HG03280 (cell line): Measurements from ENCODE around the gene GLRX3.
A peak's percentile ranks its signal among the peaks of the same experiment; 100 is the strongest.

ENCODE experiments used
- ATAC-seq: cut with Tn5 transposase; IDR thresholded peaks from one replicate; pipeline ENCODE4 v1.9.1; 2021; ENCODE audit warnings: mild to moderate bottlenecking, moderate library complexity; ENCODE audit not compliant: unreplicated experiment

GLRX3 gene

GRCh38 chr10:130137090-130137448, 878 bp downstream of the GLRX3 start:
- no peak for ATAC-seq

DNA sequence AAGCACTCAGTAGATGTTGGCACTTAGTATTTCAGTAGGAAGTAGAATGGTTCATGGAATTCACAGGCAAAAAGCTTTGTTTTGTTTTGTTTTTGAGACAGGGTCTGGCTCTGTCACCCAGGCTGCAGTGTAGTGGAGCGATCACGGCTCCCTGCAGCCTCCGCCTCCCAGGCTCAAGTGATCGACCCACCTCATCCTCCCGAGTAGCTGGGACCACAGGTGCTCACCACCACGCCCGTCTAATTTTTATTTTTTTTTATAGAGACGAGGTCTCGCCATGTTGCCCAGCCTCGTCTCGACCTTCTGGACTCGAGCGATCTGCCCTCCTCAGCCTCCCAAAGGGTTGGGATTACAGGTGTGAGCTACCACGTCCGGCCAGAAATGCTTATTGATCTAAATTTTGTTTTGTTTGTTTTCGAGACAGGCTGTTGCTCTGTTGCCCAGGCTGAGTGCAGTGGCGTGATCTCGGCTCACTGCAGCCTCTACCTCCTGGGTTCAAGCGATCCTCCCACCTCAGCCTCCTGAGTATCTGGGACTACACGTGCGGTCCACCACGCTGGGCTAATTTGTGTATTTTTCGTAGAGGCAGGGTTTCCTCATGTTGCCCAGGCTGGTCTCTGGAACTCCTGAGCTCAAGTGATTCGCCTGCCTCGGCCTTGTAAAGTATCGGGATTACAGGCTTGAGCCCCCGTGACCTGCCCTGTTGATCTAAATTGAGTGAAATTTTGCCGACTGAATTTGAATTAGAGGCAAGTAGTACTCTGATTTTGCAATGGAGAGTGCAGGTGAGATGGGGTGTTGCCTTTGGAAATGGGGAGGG, 1.7 kb downstream of the GLRX3 start:
- ATAC-seq, result no peak

- no peak for ATAC-seq
Observed at GRCh38 chr10:130138479-130138866, 2.3 kb downstream of the GLRX3 start.

GRCh38 chr10:130140425-130140824, 4.2 kb downstream of the GLRX3 start:
- no peak for ATAC-seq

DNA sequence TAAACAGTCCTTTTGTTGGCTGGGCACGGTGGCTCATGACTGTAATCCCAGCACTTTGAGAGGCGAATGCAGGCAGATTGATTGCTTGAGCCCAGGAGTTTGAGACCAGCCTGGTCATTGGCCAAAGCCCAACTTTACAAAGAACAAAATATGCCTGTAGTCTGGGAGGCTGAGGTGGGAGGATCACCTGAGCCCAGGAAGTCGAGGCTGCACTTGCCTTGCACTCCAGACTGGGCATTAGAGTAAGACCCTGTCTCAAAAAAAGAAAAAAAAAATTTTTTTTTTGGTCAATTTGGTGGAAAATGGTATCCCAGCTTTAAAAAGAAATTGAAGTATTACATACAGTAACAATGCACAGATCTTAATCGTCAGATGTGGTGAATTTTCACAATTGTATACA, 4.8 kb downstream of the GLRX3 start:
- ATAC-seq, result no peak

- ATAC-seq, result no peak
Observed at GRCh38 chr10:130141460-130141859, 5.3 kb downstream of the GLRX3 start.

DNA sequence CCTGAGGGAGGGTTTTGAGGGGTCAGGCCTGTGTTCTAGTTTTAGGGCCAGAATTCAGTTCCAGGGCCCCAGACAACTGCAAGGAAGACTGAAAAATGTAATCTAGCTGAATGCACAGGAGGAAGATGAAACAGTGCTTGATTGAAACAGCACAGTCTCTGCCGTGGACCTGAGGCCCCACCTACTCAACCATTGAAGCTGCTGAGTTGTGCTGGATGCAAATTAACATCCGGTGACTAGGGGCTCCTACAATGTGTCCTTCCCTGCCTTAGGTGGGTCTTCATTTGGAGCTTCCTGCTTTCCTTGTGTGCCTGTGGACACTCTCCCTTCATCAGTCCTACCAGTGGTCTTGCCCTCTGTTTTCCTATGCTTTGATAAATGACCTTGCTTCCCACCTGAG, 5.7 kb downstream of the GLRX3 start:
- peak; percentile 74 for ATAC-seq

DNA sequence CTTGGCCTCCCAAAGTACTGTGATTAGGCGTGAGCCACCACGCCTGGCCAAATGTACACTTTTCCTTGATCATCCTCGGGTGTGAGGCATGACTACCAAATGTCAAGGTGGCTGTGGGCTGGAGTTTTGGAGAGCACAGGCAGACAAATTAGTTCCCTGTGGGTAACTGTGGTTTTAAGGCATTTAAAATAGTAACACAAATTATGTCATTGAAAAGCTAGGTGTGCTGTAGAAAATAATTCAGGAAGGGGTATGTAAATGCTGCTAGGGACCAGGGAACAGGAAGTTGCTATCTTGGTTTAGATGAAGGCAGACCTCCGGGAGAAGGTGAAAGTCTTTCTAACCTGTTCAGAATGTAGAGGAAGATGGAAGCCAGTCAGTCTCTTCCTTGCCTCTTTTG, 9.9 kb downstream of the GLRX3 start:
- no peak for ATAC-seq

- no peak for ATAC-seq
Observed at GRCh38 chr10:130159192-130159794, 23.1 kb downstream of the GLRX3 start.

- peak; percentile 70 for ATAC-seq
Observed at GRCh38 chr10:130160775-130161174, 24.6 kb downstream of the GLRX3 start.

DNA sequence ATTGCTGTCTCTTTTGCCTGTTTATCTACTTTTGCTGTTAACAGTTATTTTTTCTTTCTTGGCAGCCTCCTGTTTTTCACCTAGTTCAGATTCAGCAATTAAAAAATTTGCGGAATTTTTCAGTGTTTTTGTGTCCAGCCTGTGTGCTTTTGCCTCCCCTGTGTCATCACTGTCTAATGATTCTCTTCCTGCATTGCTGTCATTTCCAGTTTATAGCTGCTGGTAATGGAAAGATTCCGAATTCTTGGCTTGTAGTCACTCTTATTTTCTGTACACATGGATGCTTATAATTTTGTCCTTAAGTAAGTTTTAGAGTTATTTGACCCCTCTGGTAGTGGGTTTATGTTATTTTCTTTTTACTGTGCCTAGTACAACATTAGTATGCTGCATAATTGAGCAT, 25.1 kb downstream of the GLRX3 start:
- no peak for ATAC-seq

DNA sequence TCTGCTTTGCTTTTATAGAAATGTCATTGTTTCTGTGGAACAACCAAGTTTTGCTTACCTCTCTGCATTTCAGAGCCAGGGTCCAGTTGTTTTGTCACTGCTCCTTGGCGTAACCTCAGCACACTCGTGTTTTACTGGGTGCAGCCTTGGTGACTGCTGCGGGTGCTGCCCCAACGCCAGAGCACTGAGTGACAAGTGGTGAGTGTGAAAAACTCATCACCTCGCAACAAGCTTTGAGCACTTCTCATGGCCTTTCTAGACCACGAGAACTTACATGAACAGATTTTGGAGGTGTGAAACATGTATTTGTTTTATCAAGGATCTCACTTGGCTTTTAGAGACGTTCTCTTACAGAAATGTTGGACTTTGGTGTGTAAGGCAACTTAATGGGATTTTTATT, 31.0 kb downstream of the GLRX3 start:
- ATAC-seq, result no peak

- ATAC-seq, result no peak
Observed at GRCh38 chr10:130167707-130168106, 31.5 kb downstream of the GLRX3 start.

DNA sequence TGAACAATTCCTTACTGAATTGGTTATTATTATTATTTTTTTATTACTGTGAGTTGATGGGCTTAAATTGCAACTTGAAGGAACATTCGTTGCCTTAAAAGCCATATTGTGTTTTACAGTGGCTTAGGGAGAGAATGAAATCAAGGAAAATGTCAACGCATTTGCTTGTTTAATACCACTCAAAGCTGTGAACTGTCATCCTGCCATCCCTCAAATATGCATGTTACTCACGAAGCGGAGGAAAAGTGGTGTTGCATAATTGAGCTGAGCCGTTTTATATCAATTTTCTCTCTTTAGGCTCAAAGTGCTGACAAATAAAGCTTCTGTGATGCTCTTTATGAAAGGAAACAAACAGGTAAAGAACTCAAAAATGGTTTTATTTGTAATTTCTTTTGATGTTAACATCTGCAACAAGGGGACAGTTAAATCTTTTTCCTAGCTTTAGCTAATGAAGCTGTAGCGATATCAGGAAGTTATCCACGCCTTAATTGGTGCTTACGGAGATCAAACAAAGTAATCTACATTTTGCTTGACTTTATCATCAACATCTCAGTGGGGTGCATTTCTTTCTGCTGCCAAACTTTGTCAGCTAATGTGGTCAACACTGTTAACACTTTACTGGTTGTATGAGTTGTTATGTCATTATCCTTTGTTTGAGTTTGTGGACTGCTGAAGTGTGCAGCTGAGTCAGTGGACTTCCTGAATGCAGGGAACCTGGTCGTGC, 33.1 kb downstream of the GLRX3 start:
- ATAC-seq, result no peak

DNA sequence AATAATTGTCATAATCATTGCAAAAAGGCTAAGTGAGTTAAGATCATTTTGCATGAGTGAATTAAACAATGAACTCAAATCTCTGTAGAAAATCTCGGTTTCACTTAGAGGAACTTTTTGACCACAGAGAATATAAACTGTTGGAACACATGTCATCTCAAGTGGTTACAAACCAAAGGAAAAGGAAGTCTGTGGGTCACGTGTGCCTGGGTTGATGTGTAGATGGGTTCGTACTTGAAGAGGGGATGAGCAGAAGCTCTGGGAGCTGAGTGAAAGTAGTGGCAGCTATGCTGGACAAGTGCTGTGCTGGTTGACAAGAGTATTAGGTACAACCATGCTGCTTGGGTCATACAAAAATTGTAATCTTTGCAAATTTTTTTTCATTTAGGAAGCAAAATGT, 35.0 kb downstream of the GLRX3 start:
- ATAC-seq, result no peak

- no peak for ATAC-seq
Observed at GRCh38 chr10:130174328-130174727, 38.1 kb downstream of the GLRX3 start.

GRCh38 chr10:130175074-130175473, 38.9 kb downstream of the GLRX3 start:
- no peak for ATAC-seq

GRCh38 chr10:130177250-130177649, 41.1 kb downstream of the GLRX3 start:
- ATAC-seq, result no peak

DNA sequence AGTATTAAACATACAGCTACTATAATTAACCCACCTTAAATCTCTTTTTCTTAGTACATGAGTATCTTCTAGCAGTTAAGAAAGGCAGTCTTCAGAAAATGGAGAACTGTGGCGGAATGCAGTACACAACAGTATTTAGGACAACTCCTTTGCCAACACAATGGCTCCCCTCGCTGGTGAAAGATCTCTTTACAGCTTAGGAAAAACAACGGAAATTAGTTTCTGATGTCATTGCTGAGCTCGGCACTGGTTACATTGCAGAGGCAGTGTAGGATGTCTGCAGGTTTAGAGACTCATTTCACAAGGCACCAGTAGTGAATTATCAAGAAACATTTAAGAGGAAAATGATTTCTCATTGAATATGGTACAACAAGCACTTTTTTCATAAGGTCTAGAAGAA, 43.4 kb downstream of the GLRX3 start:
- no peak for ATAC-seq

GRCh38 chr10:130180416-130180815, 44.2 kb downstream of the GLRX3 start:
- ATAC-seq, result no peak

DNA sequence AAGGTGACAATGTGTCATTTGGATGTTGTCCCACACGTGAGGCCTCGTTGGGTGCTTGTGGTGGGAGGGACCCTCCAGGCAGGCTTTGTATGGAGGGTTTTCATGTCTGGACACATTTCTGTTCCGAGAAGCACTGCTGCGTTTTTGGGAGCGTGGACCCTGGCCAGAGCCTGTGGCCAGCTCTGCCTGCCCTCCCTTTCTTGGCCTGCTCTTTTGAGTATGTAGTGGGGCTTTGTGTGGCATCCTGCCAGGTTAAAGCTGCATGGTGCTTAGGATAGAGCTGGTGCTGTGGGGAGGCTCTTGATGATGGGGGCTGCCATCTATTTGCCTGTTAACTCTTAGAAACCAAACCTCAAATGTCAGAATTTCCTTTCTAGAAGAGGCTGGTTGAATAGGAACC, 45.7 kb downstream of the GLRX3 start:
- ATAC-seq, result no peak

GRCh38 chr10:130185591-130185990, 49.4 kb downstream of the GLRX3 start:
- no peak for ATAC-seq
